GM12878 (cell line): ENCODE data around the gene REPIN1. TPM values are rescaled to one million over a fixed set of nuclear protein-coding genes. Genes with fewer than 3 reads are reported as not detected.

Source experiments
- ATAC-seq: fragments of 200-7000 bp; cut with Tn5 transposase; 3 replicates; pipeline ENCODE4 v1.9.1; 2020; ENCODE audit warnings: mild to moderate bottlenecking, moderate library complexity
- BruUV-seq: library from RNA; stranded (reverse); fragments of 400-500 nt; replicated peaks from 2 replicates; lab custom pipeline; 2021; lab: Mats Ljungman, UMichigan
- CTCF ChIA-PET: fragments of 300-600 bp; sonication (Branson Sonifier 250); formaldehyde crosslinking; extraction: SDS; loops from one replicate; lab custom pipeline; 2021; ENCODE audit warnings: inconsistent platforms; lab: Yijun Ruan, JAX
- POLR2A ChIA-PET: fragments of 350-600 bp; formaldehyde crosslinking; extraction: SDS; loops from one replicate; lab custom pipeline; 2021; ENCODE audit warnings: inconsistent platforms; lab: Charles Lee
- RAD21 ChIA-PET: fragments of 300-600 bp; sonication (Branson Sonifier 250); formaldehyde crosslinking; loops from one replicate; lab custom pipeline; 2023; ENCODE audit warnings: antibody characterized with exemption; ENCODE audit not compliant: unreplicated experiment; lab: Charles Lee
- SMC1A ChIA-PET: fragments of 300-600 bp; sonication (Branson Sonifier 250); formaldehyde crosslinking; loops from one replicate; lab custom pipeline; 2023; ENCODE audit not compliant: unreplicated experiment, uncharacterized antibody; lab: Charles Lee
- DNase-seq: peaks from one replicate; pipeline ENCODE4 v3.0.0-alpha.2; 2011; ENCODE audit warnings: low read depth, low spot score
- FAIRE-seq: peaks from 3 replicates; lab custom pipeline; 2011; peaks lifted over from hg19 to GRCh38; lab: Jason Lieb, UNC
- H2AFZ ChIP-seq: 2 replicates; pipeline ENCODE4 v1.6.0; 2011; ENCODE audit warnings: low read depth, low read length, control low read depth; ENCODE audit not compliant: control insufficient read depth
- H3K27ac ChIP-seq: 2 replicates; pipeline ENCODE4 v1.5.1; 2011; ENCODE audit warnings: control low read depth; ENCODE audit not compliant: control insufficient read depth, insufficient read depth
- H3K27me3 ChIP-seq, 2 experiments: replicated peaks in 1 of 2; 2 replicates each; pipeline versions ENCODE4 v1.6.0 to v1.6.1; 2011; ENCODE audit warnings: low read length in 1 of 2; ENCODE audit not compliant: control insufficient read depth in 2 of 2, insufficient read depth in 2 of 2
- H3K36me3 ChIP-seq, 2 experiments: 2 replicates each; pipeline ENCODE4 v1.5.1; 2011; ENCODE audit warnings: low read length in 1 of 2; ENCODE audit not compliant: control insufficient read depth in 2 of 2, insufficient read depth in 2 of 2
- H3K4me1 ChIP-seq: 2 replicates; pipeline ENCODE4 v1.6.1; 2011; ENCODE audit warnings: mild to moderate bottlenecking, low read length, moderate library complexity, mixed read lengths; ENCODE audit not compliant: control insufficient read depth, insufficient read depth
- H3K4me2 ChIP-seq: 2 replicates; pipeline ENCODE4 v1.6.0; 2011; ENCODE audit warnings: control low read depth; ENCODE audit not compliant: control insufficient read depth, insufficient read depth
- H3K4me3 ChIP-seq: fragments of 200-600 bp; sonication (generic); 2 replicates; pipeline ENCODE4 v1.5.1; 2016
- H3K79me2 ChIP-seq: 2 replicates; pipeline ENCODE4 v1.6.0; 2011; ENCODE audit warnings: low read length; ENCODE audit not compliant: control insufficient read depth, insufficient read depth
- H3K9ac ChIP-seq: 2 replicates; pipeline ENCODE4 v1.8.0; 2011; ENCODE audit warnings: low read length, control low read depth, mixed read lengths; ENCODE audit not compliant: control insufficient read depth, insufficient read depth
- H3K9me3 ChIP-seq: replicated peaks from 3 replicates; pipeline ENCODE4 v1.5.1; 2011; ENCODE audit warnings: mild to moderate bottlenecking, low read length; ENCODE audit not compliant: control insufficient read depth, insufficient read depth
- H4K20me1 ChIP-seq: 2 replicates; pipeline ENCODE4 v1.6.0; 2011; ENCODE audit not compliant: control insufficient read depth, insufficient read depth
- BRCA1 ChIP-seq: IDR thresholded peaks from 2 replicates; pipeline ENCODE4 v1.6.1; 2011; ENCODE audit warnings: low read depth, low read length, improper control_type of control experiment
- CBX5 ChIP-seq: sonication (generic); IDR thresholded peaks from 2 replicates; pipeline ENCODE4 v1.6.1; 2016; ENCODE audit warnings: low read depth, moderate library complexity, mild to moderate bottlenecking, inconsistent platforms
- CREB1 ChIP-seq: IDR thresholded peaks from 2 replicates; pipeline ENCODE4 v1.6.1; 2012; ENCODE audit warnings: low read depth, mild to moderate bottlenecking, inconsistent platforms
- FOXK2 ChIP-seq: fragments of 450-650 bp; IDR thresholded peaks from 2 replicates; pipeline ENCODE4 v1.6.1; 2017; ENCODE audit warnings: mild to moderate bottlenecking, moderate library complexity
- JUND ChIP-seq: IDR thresholded peaks from 2 replicates; pipeline ENCODE4 v1.6.1; 2012; ENCODE audit warnings: low read depth, mild to moderate bottlenecking, low read length, improper control_type of control experiment, moderate library complexity
- LARP7 ChIP-seq: fragments of 450-650 bp; IDR thresholded peaks from 2 replicates; pipeline ENCODE4 v1.6.1; 2017; ENCODE audit warnings: mild to moderate bottlenecking
- MTA2 ChIP-seq: fragments of 450-650 bp; IDR thresholded peaks from 2 replicates; pipeline ENCODE4 v1.6.1; 2016; ENCODE audit warnings: low read depth, mild to moderate bottlenecking, moderate library complexity
- NFYA ChIP-seq: IDR thresholded peaks from 2 replicates; pipeline ENCODE4 v1.6.1; 2011; ENCODE audit warnings: low read depth, mild to moderate bottlenecking, low read length, improper control_type of control experiment, borderline replicate concordance
- NFYB ChIP-seq: IDR thresholded peaks from 2 replicates; pipeline ENCODE4 v1.6.1; 2011; ENCODE audit warnings: low read depth, mild to moderate bottlenecking, low read length, improper control_type of control experiment, moderate library complexity; ENCODE audit not compliant: insufficient read depth
- POLR2A ChIP-seq: IDR thresholded peaks from 2 replicates; pipeline ENCODE4 v1.6.1; 2011; ENCODE audit warnings: low read depth, mild to moderate bottlenecking, low read length
- SUZ12 ChIP-seq: fragments of 200-600 bp; sonication (generic); IDR thresholded peaks from one replicate; pipeline ENCODE4 v1.6.1; 2018; ENCODE audit warnings: antibody characterized with exemption, mild to moderate bottlenecking; ENCODE audit not compliant: unreplicated experiment
- ZSCAN29 ChIP-seq: fragments of 450-650 bp; IDR thresholded peaks from 2 replicates; pipeline ENCODE4 v1.6.1; 2017; ENCODE audit warnings: mild to moderate bottlenecking, moderate library complexity
- whole genome bisulfite sequencing: methylation state at CpG from one replicate; pipeline ENCODE4 v1.1.6; 2016; ENCODE audit warnings: low lambda C conversion rate; ENCODE audit not compliant: insufficient replicate concordance, insufficient coverage; ENCODE audit errors: missing lambda C conversion rate; 5-methylcytosine and 5-hydroxymethylcytosine counted together
- in situ Hi-C: fragments of 300-500 bp; cut with MboI; formaldehyde crosslinking; loops from 9 replicates; pipeline ENCODE4 v1.14.3; 2018; ENCODE audit warnings: mixed read lengths
- intact Hi-C: fragments of 100-400 bp; cut with micrococcal nuclease; formaldehyde crosslinking; loops from one replicate; pipeline ENCODE4 v1.14.2; 2022; ENCODE audit not compliant: unreplicated experiment
- polyA plus RNA-seq, 11 experiments: library from polyadenylated mRNA; depleted of rRNA in 4 of 11; unstranded in 6 of 11; stranded (reverse) in 5 of 11; fragments of >200 nt; fragmentation: Nextera tagmentation in 4 of 11; fragmentation: Illumina TruSeq in 1 of 11; extraction: Ambion mirVana in 4 of 11; extraction: Trizol in 1 of 11; gene quantifications; 1 replicate in 1 of 11; 2 replicates in 10 of 11; pipeline versions ENCODE4 v1.2.1 to v1.2.3, GENCODE V29; 2011 to 2016; ENCODE audit warnings: inconsistent platforms in 2 of 11, missing spikeins in 2 of 11, low read depth in 1 of 11
- total RNA-seq, 4 experiments: library from RNA; depleted of rRNA in 3 of 4; stranded (reverse); fragments of >200 nt in 3 of 4; fragmentation: Illumina TruSeq in 1 of 4; extraction: Trizol in 1 of 4; gene quantifications; 2 replicates each; pipeline versions ENCODE4 v1.2.1 to v1.2.3, GENCODE V29; 2013 to 2021
- TF ChIP-seq, protein P1 (sequence below): IDR thresholded peaks from 2 replicates; pipeline ENCODE4 v1.6.1; 2012; ENCODE audit warnings: low read length, inconsistent platforms
- TF ChIP-seq, protein P2 (sequence below): IDR thresholded peaks from 2 replicates; pipeline ENCODE4 v1.6.1; 2012; ENCODE audit warnings: low read depth, low read length, improper control_type of control experiment
- TF ChIP-seq, protein P3 (sequence below): IDR thresholded peaks from 2 replicates; pipeline ENCODE4 v1.6.1; 2011; ENCODE audit warnings: mild to moderate bottlenecking, low read depth, low read length, moderate library complexity; ENCODE audit not compliant: insufficient replicate concordance

Gene REPIN1
- total and polyA plus RNA-seq, 10 of the 15 experiments (the other 5 are each of a cell fraction or from before 2014, with no cell fraction given), result 5.1 to 172 (median 76.9) TPM

DNA sequence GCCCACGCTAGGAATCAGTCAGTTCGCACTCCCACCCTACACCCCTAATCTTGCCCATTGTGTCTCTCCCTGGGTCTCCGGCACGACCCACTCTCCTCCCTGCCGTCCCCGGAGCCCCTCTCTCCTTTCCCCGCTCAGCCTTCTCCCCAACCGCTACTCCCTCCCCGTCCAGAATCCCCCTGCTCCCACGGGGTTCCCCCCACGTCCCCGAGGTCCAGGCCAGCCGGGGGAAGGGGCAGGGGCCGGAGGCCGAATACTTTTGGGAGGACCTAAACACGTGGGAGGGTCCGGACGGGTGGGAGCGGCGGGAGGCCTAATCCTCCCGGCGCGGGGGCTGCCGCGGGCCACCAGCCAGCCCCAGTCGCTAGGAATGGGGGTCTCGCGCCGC is 27.8 kb upstream of the REPIN1 start:
- no TSS peak for BruUV-seq
- Histone ChIP-seq H2AFZ (no peak overlapping the region), H3K4me2 (no peak overlapping the region), H3K9ac (no peak overlapping the region), H3K4me3 (no peak overlapping the region), H3K27me3 (peaks cover 0 to 5% of the 10 kb centered on the region in 2 experiments; a peak in 2 of 4 replicates), H3K79me2 (no peaks in the 10 kb centered on the region), H3K4me1 (peaks cover 8% of the 10 kb centered on the region), H4K20me1 (no peaks in the 10 kb centered on the region), H3K27ac (no peak overlapping the region), H3K9me3 (peaks cover 5% of the 10 kb centered on the region; the same call in 2 of the 3 replicates), H3K36me3 (peaks cover 0 to 7% of the 10 kb centered on the region in 2 experiments; a peak in 2 of 4 replicates)
- 45% methylated on average over 10 of the region's 29 CpGs for WGBS
- POLR2A ChIA-PET, result no interaction called here
- DNase-seq (no peak), FAIRE-seq (no peak), ATAC-seq (no peak)
- RAD21 ChIA-PET, result no interaction called here
- no peak for TF ChIP-seq FOXK2
- TF ChIP-seq SUZ12, result peak; percentile 54
- intact Hi-C loops (no loop called here), in situ Hi-C loops (no loop called here)
- CTCF ChIA-PET, result no interaction called here
- SMC1A ChIA-PET, result no interaction called here

DNA sequence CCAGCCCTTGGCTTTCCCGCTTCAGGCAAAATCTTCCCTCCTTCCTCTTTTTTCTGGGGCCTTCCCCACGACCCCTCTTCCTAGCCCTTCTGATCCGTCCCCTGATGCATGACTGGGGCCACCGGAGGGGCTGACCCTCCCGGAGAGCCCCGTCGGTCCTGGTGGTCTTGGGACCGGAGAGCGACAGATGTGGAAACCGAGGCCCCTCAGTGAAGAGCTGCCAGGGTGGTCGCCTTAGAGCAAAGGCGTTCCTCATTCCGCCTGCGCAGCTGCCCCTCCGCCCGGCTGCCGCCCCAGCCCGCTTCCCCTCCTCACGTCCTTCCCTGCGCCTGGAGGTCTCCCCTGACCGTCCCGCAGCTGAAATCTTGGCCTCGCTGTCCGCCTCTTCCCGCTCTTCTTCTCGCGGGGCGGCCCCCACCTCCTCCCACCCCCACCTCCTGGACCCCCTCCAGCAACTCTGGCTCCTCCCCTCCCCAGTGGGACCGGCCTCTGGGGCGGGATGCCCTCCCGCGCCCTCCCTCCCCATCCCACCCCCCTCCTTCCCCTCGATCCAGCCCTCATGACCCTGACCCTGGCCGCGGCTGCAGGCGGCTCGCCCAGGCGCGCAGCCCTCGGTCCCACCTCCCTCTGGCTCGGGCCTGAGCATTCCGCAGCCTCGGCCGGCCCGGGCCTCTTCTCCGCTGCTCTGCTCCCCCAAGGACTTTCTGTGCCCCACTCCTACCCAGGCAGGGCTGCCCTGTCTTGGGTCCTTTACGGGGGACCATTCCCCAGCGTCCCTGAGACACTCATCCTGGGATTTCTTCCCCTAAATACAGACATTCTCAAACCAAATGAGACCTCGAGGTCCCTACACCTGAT is 27.1 kb upstream of the REPIN1 start, which contains the start of gene RARRES2:
TSS of gene RARRES2 (minus strand) at position 367 of the 858 bp plus-strand sequence. CDS start 1,020 bp downstream, outside the sequence.
- BruUV-seq, result no TSS peak
- POLR2A ChIA-PET, result interaction anchor here (0.6 kb wide), 1 partner anchor 25 kb away, joined by 6 read pairs; no protein-coding TSS in a partner anchor
- DNase-seq (no peak), ATAC-seq (no peak), FAIRE-seq (no peak)
- peaks cover 5% of the 10 kb centered on the region; the same call in 2 of the 3 replicates for H3K9me3 ChIP-seq
- H4K20me1 ChIP-seq, result no peaks in the 10 kb centered on the region
- no peak within 1 kb of the TSS for H3K4me3 ChIP-seq
- intact Hi-C loops, result no loop called here
- in situ Hi-C loops, result no loop called here
- H3K36me3 ChIP-seq, result peaks cover 0 to 7% of the 10 kb centered on the region in 2 experiments; a peak in 2 of 4 replicates
- H3K9ac ChIP-seq, result no peak within 1 kb of the TSS
- H3K79me2 ChIP-seq, result no peaks in the 10 kb centered on the region
- SMC1A ChIA-PET, result no interaction called here
- H2AFZ ChIP-seq, result no peak within 1 kb of the TSS
- RAD21 ChIA-PET, result no interaction called here
- H3K4me2 ChIP-seq, result 0 out of 2 replicates have a peak within 1 kb of the TSS, but pooled peaks have one; percentile 13
- peaks cover 8% of the 10 kb centered on the region for H3K4me1 ChIP-seq
- peaks cover 0 to 5% of the 10 kb centered on the region in 2 experiments; a peak in 3 of 4 replicates for H3K27me3 ChIP-seq
- 67% methylated on average over 24 of the region's 49 CpGs for WGBS
- no peak within 1 kb of the TSS for H3K27ac ChIP-seq
- CTCF ChIA-PET, result interaction anchor here (1.7 kb wide), 1 partner anchor 15 kb away, joined by 4 read pairs; no protein-coding TSS in a partner anchor
- no peak for TF ChIP-seq MTA2
- no peak for TF ChIP-seq POLR2A
- no peak for TF ChIP-seq CREB1
- TF ChIP-seq, protein P1, sequence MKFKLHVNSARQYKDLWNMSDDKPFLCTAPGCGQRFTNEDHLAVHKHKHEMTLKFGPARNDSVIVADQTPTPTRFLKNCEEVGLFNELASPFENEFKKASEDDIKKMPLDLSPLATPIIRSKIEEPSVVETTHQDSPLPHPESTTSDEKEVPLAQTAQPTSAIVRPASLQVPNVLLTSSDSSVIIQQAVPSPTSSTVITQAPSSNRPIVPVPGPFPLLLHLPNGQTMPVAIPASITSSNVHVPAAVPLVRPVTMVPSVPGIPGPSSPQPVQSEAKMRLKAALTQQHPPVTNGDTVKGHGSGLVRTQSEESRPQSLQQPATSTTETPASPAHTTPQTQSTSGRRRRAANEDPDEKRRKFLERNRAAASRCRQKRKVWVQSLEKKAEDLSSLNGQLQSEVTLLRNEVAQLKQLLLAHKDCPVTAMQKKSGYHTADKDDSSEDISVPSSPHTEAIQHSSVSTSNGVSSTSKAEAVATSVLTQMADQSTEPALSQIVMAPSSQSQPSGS, result no peak
- TF ChIP-seq ZSCAN29, result no peak
- TF ChIP-seq, protein P2, sequence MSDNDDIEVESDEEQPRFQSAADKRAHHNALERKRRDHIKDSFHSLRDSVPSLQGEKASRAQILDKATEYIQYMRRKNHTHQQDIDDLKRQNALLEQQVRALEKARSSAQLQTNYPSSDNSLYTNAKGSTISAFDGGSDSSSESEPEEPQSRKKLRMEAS, result no peak
- TF ChIP-seq LARP7, result no peak
- no peak for TF ChIP-seq NFYB
- TF ChIP-seq CBX5, result no peak
- TF ChIP-seq BRCA1, result no peak
- TF ChIP-seq JUND, result no peak
- TF ChIP-seq, protein P3, sequence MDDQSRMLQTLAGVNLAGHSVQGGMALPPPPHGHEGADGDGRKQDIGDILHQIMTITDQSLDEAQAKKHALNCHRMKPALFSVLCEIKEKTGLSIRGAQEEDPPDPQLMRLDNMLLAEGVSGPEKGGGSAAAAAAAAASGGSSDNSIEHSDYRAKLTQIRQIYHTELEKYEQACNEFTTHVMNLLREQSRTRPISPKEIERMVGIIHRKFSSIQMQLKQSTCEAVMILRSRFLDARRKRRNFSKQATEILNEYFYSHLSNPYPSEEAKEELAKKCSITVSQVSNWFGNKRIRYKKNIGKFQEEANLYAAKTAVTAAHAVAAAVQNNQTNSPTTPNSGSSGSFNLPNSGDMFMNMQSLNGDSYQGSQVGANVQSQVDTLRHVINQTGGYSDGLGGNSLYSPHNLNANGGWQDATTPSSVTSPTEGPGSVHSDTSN, result no peak
- TF ChIP-seq NFYA, result no peak
